ENCODE results near the gene CBLN3. TPM values are rescaled to one million over a fixed set of nuclear protein-coding genes. Genes with fewer than 3 reads are reported as not detected.

Gene CBLN3
- total RNA-seq, 1 experiment from 2014 or later = 1.4 TPM

DNA sequence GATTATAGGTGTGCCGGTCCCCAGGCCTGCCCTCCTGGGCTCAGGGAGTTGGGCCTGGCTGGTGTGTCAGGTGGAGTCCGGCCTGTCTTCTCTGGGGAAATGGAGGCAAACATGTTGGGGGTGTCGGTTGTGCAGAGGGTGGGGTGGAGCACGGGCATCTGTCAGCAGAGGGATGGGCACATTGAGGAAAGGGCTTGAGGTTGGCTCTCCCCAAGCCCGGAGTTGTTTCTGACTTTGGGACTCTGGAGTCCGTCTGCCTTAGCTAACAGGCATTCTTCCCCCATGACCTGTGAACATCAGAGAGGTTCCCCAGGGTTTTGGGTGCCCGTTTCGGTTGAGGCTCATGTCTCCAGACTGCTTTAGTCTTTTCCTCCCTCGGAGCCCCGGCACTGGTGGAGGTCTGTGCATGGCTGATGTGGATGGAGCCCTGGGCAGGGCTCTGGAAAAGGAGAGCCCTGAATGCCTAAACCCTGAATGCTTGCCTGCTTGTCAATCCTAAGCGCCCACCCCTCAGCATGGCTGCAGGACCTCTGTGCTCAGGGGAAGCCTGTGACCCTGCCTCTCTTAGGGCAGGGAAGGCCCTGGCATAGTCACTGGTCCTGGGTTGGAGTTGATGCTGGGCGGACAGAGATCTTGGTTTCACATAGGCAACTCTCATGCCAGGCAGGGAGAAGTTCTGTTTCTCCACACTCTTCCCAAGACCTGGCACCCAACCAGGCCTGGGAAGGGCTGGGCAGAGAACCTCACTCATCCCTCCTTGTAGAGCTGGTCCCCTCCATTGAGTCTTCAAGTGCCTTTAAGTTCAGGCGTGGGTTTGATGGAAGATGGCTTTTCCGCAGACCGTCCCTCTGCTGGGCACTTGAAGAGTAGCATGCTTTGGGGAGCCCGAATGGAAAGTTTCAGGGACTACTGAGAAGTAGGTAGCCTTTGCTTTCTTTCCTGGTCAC lies 17.8 kb downstream of the CBLN3 start:
- BruUV-seq (replicated peaks) = no TSS peak
- H3K27me3 Mint-ChIP-seq (ENCODE audit: insufficient read depth, unreplicated experiment) = no peaks in the 10 kb centered on the region
- TF ChIP-seq, protein P1, sequence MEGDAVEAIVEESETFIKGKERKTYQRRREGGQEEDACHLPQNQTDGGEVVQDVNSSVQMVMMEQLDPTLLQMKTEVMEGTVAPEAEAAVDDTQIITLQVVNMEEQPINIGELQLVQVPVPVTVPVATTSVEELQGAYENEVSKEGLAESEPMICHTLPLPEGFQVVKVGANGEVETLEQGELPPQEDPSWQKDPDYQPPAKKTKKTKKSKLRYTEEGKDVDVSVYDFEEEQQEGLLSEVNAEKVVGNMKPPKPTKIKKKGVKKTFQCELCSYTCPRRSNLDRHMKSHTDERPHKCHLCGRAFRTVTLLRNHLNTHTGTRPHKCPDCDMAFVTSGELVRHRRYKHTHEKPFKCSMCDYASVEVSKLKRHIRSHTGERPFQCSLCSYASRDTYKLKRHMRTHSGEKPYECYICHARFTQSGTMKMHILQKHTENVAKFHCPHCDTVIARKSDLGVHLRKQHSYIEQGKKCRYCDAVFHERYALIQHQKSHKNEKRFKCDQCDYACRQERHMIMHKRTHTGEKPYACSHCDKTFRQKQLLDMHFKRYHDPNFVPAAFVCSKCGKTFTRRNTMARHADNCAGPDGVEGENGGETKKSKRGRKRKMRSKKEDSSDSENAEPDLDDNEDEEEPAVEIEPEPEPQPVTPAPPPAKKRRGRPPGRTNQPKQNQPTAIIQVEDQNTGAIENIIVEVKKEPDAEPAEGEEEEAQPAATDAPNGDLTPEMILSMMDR (IDR thresholded peaks at IDR 0.05; ENCODE audit: insufficient read depth in 1 of 2, low read depth in 1 of 2, low read length in 1 of 2, severe bottlenecking in 1 of 2, unreplicated experiment in 1 of 2) = peak; percentile 71 to 75
- no peaks in the 10 kb centered on the region for H3K4me1 Mint-ChIP-seq (ENCODE audit: low read depth, unreplicated experiment)
- H3K36me3 Mint-ChIP-seq (ENCODE audit: insufficient read depth, unreplicated experiment) = no peaks in the 10 kb centered on the region
- POLR2A ChIA-PET = no interaction called here
- no peak overlapping the region for H3K4me3 Mint-ChIP-seq (ENCODE audit: unreplicated experiment)
- no peaks in the 10 kb centered on the region for H3K4me1 ChIP-seq
- DNase-seq = peak in 1 of 2 experiments; percentile 60
- no peaks in the 10 kb centered on the region for H3K9me3 ChIP-seq
- H3K27ac Mint-ChIP-seq (ENCODE audit: unreplicated experiment) = no peak overlapping the region
- CTCF ChIA-PET = interaction anchor here (0.7 to 1.1 kb wide), 5 partner anchors 20 to 78 kb away, joined by 3 to 5 read pairs (median 3); no protein-coding TSS in a partner anchor
- no peak overlapping the region for H3K4me3 ChIP-seq (ENCODE audit: low read depth, low read length)
- H3K9me3 Mint-ChIP-seq (ENCODE audit: unreplicated experiment) = no peaks in the 10 kb centered on the region
- H3K36me3 ChIP-seq (ENCODE audit: control insufficient read depth, insufficient read depth, low read length) = no peaks in the 10 kb centered on the region; the same call in 1 of the 2 replicates
- no peaks in the 10 kb centered on the region for H3K27me3 ChIP-seq (replicated peaks; ENCODE audit: control insufficient read depth, insufficient read depth, low read length)
- intact Hi-C loops (cut with micrococcal nuclease; ENCODE audit: unreplicated experiment) = loop anchor here (1.0 kb wide), 1 partner anchor 46 kb away; no protein-coding TSS in a partner anchor

DNA sequence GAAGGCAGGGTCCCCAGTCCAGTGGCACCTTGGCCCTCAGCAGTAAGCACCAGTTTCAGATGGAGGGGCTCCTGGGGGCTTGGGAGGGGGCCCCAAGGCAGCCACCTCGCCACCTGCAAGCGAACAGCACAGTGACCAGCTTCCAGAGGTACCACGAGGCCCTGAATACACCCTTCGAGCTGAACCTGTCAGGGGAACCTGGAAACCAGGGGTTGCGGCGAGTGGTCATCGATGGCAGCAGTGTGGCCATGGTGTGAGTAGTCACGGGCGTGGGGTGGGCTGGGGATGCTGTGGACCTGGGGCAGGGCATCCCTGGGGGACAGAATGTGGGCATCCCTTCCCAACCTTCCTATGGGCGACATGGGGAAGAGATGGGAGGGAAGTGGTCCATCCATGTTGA lies 19.5 kb downstream of the CBLN3 start:
- intact Hi-C loops (cut with micrococcal nuclease; ENCODE audit: unreplicated experiment) = no loop called here
- no peaks in the 10 kb centered on the region for H3K4me1 Mint-ChIP-seq (ENCODE audit: low read depth, unreplicated experiment)
- no peaks in the 10 kb centered on the region for H3K27me3 Mint-ChIP-seq (ENCODE audit: insufficient read depth, unreplicated experiment)
- no peak overlapping the region for H3K4me3 Mint-ChIP-seq (ENCODE audit: unreplicated experiment)
- H3K27me3 ChIP-seq (replicated peaks; ENCODE audit: control insufficient read depth, insufficient read depth, low read length) = no peaks in the 10 kb centered on the region
- ChIA-PET CTCF (interaction anchor here (1.2 to 1.6 kb wide), 4 partner anchors 11 to 77 kb away, joined by 3 to 8 read pairs (median 5); partner anchors contain the start of gene NYNRIN), POLR2A (no interaction called here)
- no peak overlapping the region for H3K27ac Mint-ChIP-seq (ENCODE audit: unreplicated experiment)
- no peak for DNase-seq
- no peaks in the 10 kb centered on the region for H3K9me3 Mint-ChIP-seq (ENCODE audit: unreplicated experiment)
- H3K4me3 ChIP-seq (ENCODE audit: low read depth, low read length) = no peak overlapping the region
- no peaks in the 10 kb centered on the region for H3K36me3 Mint-ChIP-seq (ENCODE audit: insufficient read depth, unreplicated experiment)
- no peaks in the 10 kb centered on the region; the same call in 1 of the 2 replicates for H3K36me3 ChIP-seq (ENCODE audit: control insufficient read depth, insufficient read depth, low read length)
- no TSS peak for BruUV-seq (replicated peaks)
- no peaks in the 10 kb centered on the region for H3K9me3 ChIP-seq
- no peaks in the 10 kb centered on the region for H3K4me1 ChIP-seq
- TF ChIP-seq, protein P1 (IDR thresholded peaks at IDR 0.05; ENCODE audit: insufficient read depth in 1 of 2, low read depth in 1 of 2, low read length in 1 of 2, severe bottlenecking in 1 of 2, unreplicated experiment in 1 of 2) = no peak

DNA sequence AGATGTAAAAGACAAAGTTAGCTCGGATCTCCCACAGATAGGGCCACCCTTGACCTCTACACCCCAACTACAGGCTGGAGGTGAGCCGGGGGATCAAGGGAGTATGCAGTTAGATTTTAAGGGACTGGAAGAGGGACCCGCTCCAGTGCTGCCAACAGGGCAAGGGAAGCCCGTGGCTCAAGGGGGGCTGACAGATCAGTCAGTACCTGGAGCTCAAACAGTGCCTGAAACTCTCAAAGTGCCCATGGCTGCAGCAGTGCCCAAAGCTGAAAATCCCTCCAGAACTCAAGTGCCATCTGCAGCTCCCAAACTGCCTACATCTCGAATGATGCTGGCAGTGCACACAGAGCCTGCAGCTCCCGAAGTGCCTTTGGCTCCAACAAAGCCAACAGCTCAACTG lies 20.3 kb downstream of the CBLN3 start:
- Histone ChIP-seq H3K27me3 (replicated peaks; ENCODE audit: control insufficient read depth, insufficient read depth, low read length) (no peaks in the 10 kb centered on the region), H3K9me3 (no peaks in the 10 kb centered on the region), H3K36me3 (ENCODE audit: control insufficient read depth, insufficient read depth, low read length) (no peaks in the 10 kb centered on the region; the same call in 1 of the 2 replicates), H3K4me1 (no peaks in the 10 kb centered on the region), H3K4me3 (ENCODE audit: low read depth, low read length) (no peak overlapping the region)
- no peak for DNase-seq
- ChIA-PET CTCF (interaction anchor here (0.5 to 1.6 kb wide), 6 partner anchors 10 to 274 kb away, joined by 3 to 11 read pairs (median 5); partner anchors contain the start of gene NYNRIN), POLR2A (no interaction called here)
- Mint-ChIP-seq H3K4me3 (ENCODE audit: unreplicated experiment) (no peak overlapping the region), H3K4me1 (ENCODE audit: low read depth, unreplicated experiment) (no peaks in the 10 kb centered on the region), H3K9me3 (ENCODE audit: unreplicated experiment) (no peaks in the 10 kb centered on the region), H3K36me3 (ENCODE audit: insufficient read depth, unreplicated experiment) (no peaks in the 10 kb centered on the region), H3K27me3 (ENCODE audit: insufficient read depth, unreplicated experiment) (no peaks in the 10 kb centered on the region), H3K27ac (ENCODE audit: unreplicated experiment) (no peak overlapping the region)
- no TSS peak for BruUV-seq (replicated peaks)
- TF ChIP-seq, protein P1 (IDR thresholded peaks at IDR 0.05; ENCODE audit: insufficient read depth in 1 of 2, low read depth in 1 of 2, low read length in 1 of 2, severe bottlenecking in 1 of 2, unreplicated experiment in 1 of 2) = no peak
- intact Hi-C loops (cut with micrococcal nuclease; ENCODE audit: unreplicated experiment) = no loop called here

Measured in Caco-2 (cell line).